PFSK-1 (cell line): ENCODE measurements around the gene IKBKG.

Experiments
- POLR2AphosphoS5 ChIP-seq: IDR thresholded peaks from 2 replicates; pipeline ENCODE4 v1.6.1; 2012; ENCODE audit warnings: low read depth, mild to moderate bottlenecking, control low read depth, low read length, moderate library complexity
- SIN3A ChIP-seq: IDR thresholded peaks from 2 replicates; pipeline ENCODE4 v1.6.1; 2012; ENCODE audit warnings: mild to moderate bottlenecking, low read length, moderate library complexity, borderline replicate concordance; ENCODE audit not compliant: insufficient read depth
- TAF1 ChIP-seq: IDR thresholded peaks from 2 replicates; pipeline ENCODE4 v1.6.1; 2012; ENCODE audit warnings: low read length, control low read depth, borderline replicate concordance; ENCODE audit not compliant: insufficient read depth
- TF ChIP-seq, protein P1 (sequence below), 2 experiments: IDR thresholded peaks; 2 replicates each; pipeline versions ENCODE4 v1.6.1 to v1.8.0; 2011 to 2012; ENCODE audit warnings: low read depth in 2 of 2, low read length in 2 of 2, control low read depth in 1 of 2, inconsistent platforms in 1 of 2, mild to moderate bottlenecking in 1 of 2, moderate library complexity in 1 of 2; ENCODE audit not compliant: insufficient read depth in 1 of 2

DNA sequence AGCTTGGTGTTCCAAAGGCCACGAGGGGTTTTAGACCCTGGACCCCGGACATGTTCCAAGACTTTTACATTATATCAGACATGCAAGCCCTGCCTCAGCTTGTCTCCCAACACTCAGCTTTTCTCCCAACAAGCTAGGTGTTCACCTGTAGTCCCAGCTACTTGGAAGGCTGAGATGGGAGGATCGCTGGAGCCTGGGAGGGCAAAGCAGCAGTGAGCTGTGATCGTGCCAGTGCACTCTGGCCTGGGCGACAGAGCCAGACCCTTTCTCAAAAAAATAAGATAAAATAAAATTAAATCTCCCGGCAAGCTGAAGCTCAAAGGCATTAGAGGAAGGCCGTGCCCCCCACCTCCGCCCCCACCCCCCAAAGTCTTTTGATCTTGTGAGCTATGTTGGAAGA lies 51.2 kb downstream of the IKBKG start:
- no peak for TF ChIP-seq POLR2AphosphoS5
- TF ChIP-seq TAF1 = no peak
- no peak for TF ChIP-seq SIN3A
- TF ChIP-seq, protein P1, sequence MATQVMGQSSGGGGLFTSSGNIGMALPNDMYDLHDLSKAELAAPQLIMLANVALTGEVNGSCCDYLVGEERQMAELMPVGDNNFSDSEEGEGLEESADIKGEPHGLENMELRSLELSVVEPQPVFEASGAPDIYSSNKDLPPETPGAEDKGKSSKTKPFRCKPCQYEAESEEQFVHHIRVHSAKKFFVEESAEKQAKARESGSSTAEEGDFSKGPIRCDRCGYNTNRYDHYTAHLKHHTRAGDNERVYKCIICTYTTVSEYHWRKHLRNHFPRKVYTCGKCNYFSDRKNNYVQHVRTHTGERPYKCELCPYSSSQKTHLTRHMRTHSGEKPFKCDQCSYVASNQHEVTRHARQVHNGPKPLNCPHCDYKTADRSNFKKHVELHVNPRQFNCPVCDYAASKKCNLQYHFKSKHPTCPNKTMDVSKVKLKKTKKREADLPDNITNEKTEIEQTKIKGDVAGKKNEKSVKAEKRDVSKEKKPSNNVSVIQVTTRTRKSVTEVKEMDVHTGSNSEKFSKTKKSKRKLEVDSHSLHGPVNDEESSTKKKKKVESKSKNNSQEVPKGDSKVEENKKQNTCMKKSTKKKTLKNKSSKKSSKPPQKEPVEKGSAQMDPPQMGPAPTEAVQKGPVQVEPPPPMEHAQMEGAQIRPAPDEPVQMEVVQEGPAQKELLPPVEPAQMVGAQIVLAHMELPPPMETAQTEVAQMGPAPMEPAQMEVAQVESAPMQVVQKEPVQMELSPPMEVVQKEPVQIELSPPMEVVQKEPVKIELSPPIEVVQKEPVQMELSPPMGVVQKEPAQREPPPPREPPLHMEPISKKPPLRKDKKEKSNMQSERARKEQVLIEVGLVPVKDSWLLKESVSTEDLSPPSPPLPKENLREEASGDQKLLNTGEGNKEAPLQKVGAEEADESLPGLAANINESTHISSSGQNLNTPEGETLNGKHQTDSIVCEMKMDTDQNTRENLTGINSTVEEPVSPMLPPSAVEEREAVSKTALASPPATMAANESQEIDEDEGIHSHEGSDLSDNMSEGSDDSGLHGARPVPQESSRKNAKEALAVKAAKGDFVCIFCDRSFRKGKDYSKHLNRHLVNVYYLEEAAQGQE (IDR thresholded peaks at IDR 0.05; ENCODE audit: insufficient read depth in 1 of 2, low read depth in 2 of 2, low read length in 2 of 2) = no peak
